ENCODE data around the gene PDP2.

Gene PDP2

DNA sequence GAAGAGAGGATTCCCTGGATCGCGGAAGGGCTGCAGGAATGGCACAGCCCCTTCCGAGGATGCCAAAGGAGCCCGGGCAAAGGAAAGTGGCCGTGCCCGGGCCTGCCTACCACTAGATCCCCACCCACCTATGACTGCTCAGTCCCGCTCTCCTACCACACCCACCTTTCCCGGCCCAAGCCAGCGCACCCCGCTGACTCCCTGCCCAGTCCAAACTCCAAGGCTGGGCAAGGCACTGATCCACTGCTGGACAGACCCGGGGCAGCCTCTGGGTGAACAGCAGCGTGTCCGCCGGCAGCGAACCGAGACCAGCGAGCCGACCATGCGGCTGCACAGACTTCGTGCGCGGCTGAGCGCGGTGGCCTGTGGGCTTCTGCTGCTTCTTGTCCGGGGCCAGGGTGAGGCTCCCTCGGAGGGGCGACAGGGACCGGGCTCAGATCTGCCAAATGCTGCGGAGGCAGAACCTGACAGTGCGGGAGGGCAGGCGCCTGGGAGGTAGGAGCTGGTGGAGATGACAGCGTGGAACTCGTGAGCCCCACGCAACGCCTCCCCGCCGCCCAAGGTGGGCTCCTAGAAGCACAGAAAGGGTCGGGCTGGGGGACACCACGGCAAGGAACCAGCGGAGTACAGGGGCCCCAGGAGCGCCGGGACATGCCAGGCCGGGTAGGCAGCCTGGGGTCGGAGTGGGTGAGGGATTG is 55.1 kb downstream of the PDP2 start, which contains the start of gene CES2:
Gene CES2, plus strand, starts transcription at position 203 of the 698 bp plus-strand sequence. Its CDS starts 120 bp downstream, at position 323.
- DNase-seq (ENCODE audit: low spot score): no peak

DNA sequence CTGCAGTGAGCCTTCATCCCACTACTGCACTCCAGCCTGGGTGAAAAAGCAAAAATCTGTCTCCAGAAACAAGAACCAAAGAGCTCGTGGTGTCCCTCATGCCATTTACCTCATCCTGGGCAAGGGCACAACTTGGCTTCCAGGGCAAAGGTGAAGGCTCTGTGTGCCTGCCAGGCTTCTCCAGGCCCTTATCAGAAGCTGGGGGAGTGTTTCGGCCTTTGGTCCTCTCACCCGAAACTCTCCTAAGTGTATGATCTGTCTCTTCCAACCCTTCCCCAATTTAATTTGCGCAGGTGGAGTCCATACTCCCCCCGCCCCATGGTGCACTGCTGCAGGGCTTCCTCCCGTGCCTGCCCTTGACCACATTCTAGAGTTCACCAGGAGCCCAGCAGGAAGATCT is 56.1 kb downstream of the PDP2 start:
- DNase-seq (ENCODE audit: low spot score): no peak

- no peak for DNase-seq (ENCODE audit: low spot score)
These were observed 56.7 kb downstream of the PDP2 start for GRCh38 chr16:66936889-66937554.

- no peak for DNase-seq (ENCODE audit: low spot score)
These were observed 57.5 kb downstream of the PDP2 start for GRCh38 chr16:66937725-66938337.

DNA sequence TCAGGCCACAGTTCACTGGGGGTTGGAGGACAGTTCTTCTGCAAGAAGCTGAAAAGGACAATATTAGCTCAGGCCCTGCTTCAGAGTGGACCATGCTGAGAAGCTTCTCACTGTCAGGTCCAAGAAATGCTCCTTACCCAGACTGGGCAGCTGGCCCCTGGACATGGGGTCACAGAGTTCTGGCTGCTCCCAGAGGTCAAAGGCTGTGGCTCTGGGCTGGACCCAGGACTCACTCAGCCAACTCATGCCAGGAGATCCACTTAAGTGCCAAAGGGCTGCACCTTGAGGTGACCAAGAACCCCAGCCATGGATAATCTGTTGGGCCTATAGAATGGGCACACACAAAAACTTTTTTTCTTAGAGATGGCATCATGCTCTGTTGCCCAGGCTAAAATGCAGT is 59.1 kb downstream of the PDP2 start:
- DNase-seq (ENCODE audit: low spot score): no peak

GRCh38 chr16:66940236-66940635 is 59.9 kb downstream of the PDP2 start:
- no peak for DNase-seq (ENCODE audit: low spot score)

Data from putamen (tissue), 1 donor.